Umbilical cord (tissue), 1 donor: ENCODE results near the gene F2RL1. TPM values are rescaled to one million over a fixed set of nuclear protein-coding genes. Genes with fewer than 3 reads are reported as not detected.

Experiments
- total RNA-seq: library from RNA; depleted of rRNA; stranded (reverse); fragments of >200 nt; gene quantifications from one replicate; pipeline ENCODE4 v1.2.3, GENCODE V29; 2014; ENCODE audit warnings: low replicate concordance; ENCODE audit not compliant: insufficient read depth

The F2RL1 gene
- total RNA-seq, 1 donor from 2014 or later = 3.9 TPM

Other genes with a start within 250 kb of the F2RL1 start
- 0.96 TPM for gene F2RL2, start 195.6 kb upstream of the F2RL1 start, total RNA-seq
- gene F2R, start 102.9 kb upstream of the F2RL1 start, total RNA-seq = 13.5 TPM
- gene S100Z, start 31.0 kb downstream of the F2RL1 start, total RNA-seq = 4.3 TPM
- 0.96 TPM for gene CRHBP, start 134.0 kb downstream of the F2RL1 start, total RNA-seq
- gene AGGF1, start 211.4 kb downstream of the F2RL1 start, total RNA-seq = 30.3 TPM